Activated CD8-positive, alpha-beta T cell treated with anti-CD3 and anti-CD28 coated beads, Interleukin-2, amount 10 ng/mL, durations not matched to agents 7 days and 5 days (primary cell): ENCODE data around the gene LGALS9B. TPM values are rescaled to one million over a fixed set of nuclear protein-coding genes. Genes with fewer than 3 reads are reported as not detected.
"Not testable (repeated sequence)": the region's sequence is repeated elsewhere in the genome, so short reads cannot be mapped to it uniquely, and the experiment has no call there.

Source experiments
- ATAC-seq: fragments of 150-1000 bp; cut with Tn5 transposase; one replicate; pipeline ENCODE4 v1.10.0; 2021; ENCODE audit warnings: moderate library complexity
- CTCF ChIA-PET: fragments of 350-600 bp; sonication (Branson Sonifier 250); formaldehyde crosslinking; loops from one replicate; lab custom pipeline; 2021; ENCODE audit warnings: antibody characterized with exemption; lab: Charles Lee
- POLR2A ChIA-PET: fragments of 350-600 bp; sonication (Branson Sonifier 250); formaldehyde crosslinking; loops from one replicate; lab custom pipeline; 2021; ENCODE audit warnings: antibody characterized with exemption; lab: Charles Lee
- DNase-seq: peaks from one replicate; pipeline ENCODE4 v3.0.0-alpha.2; 2020
- H3K27ac Mint-ChIP-seq: one replicate; pipeline ENCODE4 v1.8.0; 2021; ENCODE audit warnings: mild to moderate bottlenecking, mixed read lengths
- H3K27me3 Mint-ChIP-seq: one replicate; pipeline ENCODE4 v1.8.0; 2021; ENCODE audit warnings: low read depth, mixed read lengths
- H3K36me3 Mint-ChIP-seq: one replicate; pipeline ENCODE4 v1.8.0; 2021; ENCODE audit warnings: low read depth, mixed read lengths
- H3K4me1 Mint-ChIP-seq: one replicate; pipeline ENCODE4 v1.8.0; 2021; ENCODE audit warnings: low read depth, mixed read lengths
- H3K4me3 Mint-ChIP-seq: one replicate; pipeline ENCODE4 v1.8.0; 2021; ENCODE audit warnings: mild to moderate bottlenecking, mixed read lengths
- H3K9me3 Mint-ChIP-seq: one replicate; pipeline ENCODE4 v1.8.0; 2022; ENCODE audit warnings: mixed read lengths; ENCODE audit not compliant: insufficient read depth
- total RNA-seq, 2 experiments: library from RNA; stranded (reverse); gene quantifications; one replicate each; pipeline ENCODE4 v1.2.3, GENCODE V29; 2021

The LGALS9B gene
- under 1 TPM; 0.45 to 0.47 TPM for total RNA-seq

GRCh38 chr17:20467447-20467846, at the start of gene LGALS9B:
LGALS9B (minus strand) TSS chr17:20467539; CDS start chr17:20467470, 69 bp downstream.
- peak within 1 kb of the TSS; percentile 64 for H3K27ac Mint-ChIP-seq
- DNase-seq, H3K36me3 Mint-ChIP-seq, H3K4me1 Mint-ChIP-seq, CTCF ChIA-PET, H3K4me3 Mint-ChIP-seq, POLR2A ChIA-PET, H3K27me3 Mint-ChIP-seq, H3K9me3 Mint-ChIP-seq: not testable (repeated sequence)
- peak; percentile 67 for ATAC-seq

- DNase-seq, H3K27ac Mint-ChIP-seq, H3K36me3 Mint-ChIP-seq, H3K9me3 Mint-ChIP-seq, H3K4me3 Mint-ChIP-seq, ATAC-seq, H3K4me1 Mint-ChIP-seq, POLR2A ChIA-PET, H3K27me3 Mint-ChIP-seq, CTCF ChIA-PET: not testable (repeated sequence)
These were observed 49.6 kb upstream of the LGALS9B start for GRCh38 chr17:20516986-20517385.

- H3K27me3 Mint-ChIP-seq, ATAC-seq, H3K9me3 Mint-ChIP-seq: not testable (repeated sequence)
These were observed 47.8 kb upstream of the LGALS9B start for GRCh38 chr17:20515099-20515498.

GRCh38 chr17:20513539-20513938, 46.2 kb upstream of the LGALS9B start:
- ATAC-seq, CTCF ChIA-PET, H3K27ac Mint-ChIP-seq, H3K9me3 Mint-ChIP-seq, H3K27me3 Mint-ChIP-seq, POLR2A ChIA-PET, H3K36me3 Mint-ChIP-seq, H3K4me3 Mint-ChIP-seq, H3K4me1 Mint-ChIP-seq, DNase-seq: not testable (repeated sequence)

More at GRCh38 chr17:20515099-20515498, 47.8 kb upstream of the LGALS9B start:
- H3K36me3 Mint-ChIP-seq, DNase-seq, H3K27ac Mint-ChIP-seq, H3K4me1 Mint-ChIP-seq, POLR2A ChIA-PET, CTCF ChIA-PET, H3K4me3 Mint-ChIP-seq: not testable (repeated sequence)

GRCh38 chr17:20512378-20512777, 45.0 kb upstream of the LGALS9B start:
- H3K4me1 Mint-ChIP-seq, H3K27ac Mint-ChIP-seq, POLR2A ChIA-PET, H3K36me3 Mint-ChIP-seq, DNase-seq, H3K4me3 Mint-ChIP-seq, H3K27me3 Mint-ChIP-seq, CTCF ChIA-PET, ATAC-seq, H3K9me3 Mint-ChIP-seq: not testable (repeated sequence)

- H3K36me3 Mint-ChIP-seq, POLR2A ChIA-PET, H3K9me3 Mint-ChIP-seq, H3K4me1 Mint-ChIP-seq, H3K4me3 Mint-ChIP-seq, H3K27me3 Mint-ChIP-seq, H3K27ac Mint-ChIP-seq, CTCF ChIA-PET, ATAC-seq, DNase-seq: not testable (repeated sequence)
These were observed 44.4 kb upstream of the LGALS9B start for GRCh38 chr17:20511778-20512177.

GRCh38 chr17:20505333-20505732, 38.0 kb upstream of the LGALS9B start:
- CTCF ChIA-PET, H3K4me3 Mint-ChIP-seq, DNase-seq, ATAC-seq, H3K27ac Mint-ChIP-seq, H3K9me3 Mint-ChIP-seq, H3K27me3 Mint-ChIP-seq, POLR2A ChIA-PET, H3K36me3 Mint-ChIP-seq, H3K4me1 Mint-ChIP-seq: not testable (repeated sequence)

- H3K27ac Mint-ChIP-seq, H3K4me1 Mint-ChIP-seq, DNase-seq, ATAC-seq, CTCF ChIA-PET, H3K4me3 Mint-ChIP-seq, H3K27me3 Mint-ChIP-seq, POLR2A ChIA-PET, H3K36me3 Mint-ChIP-seq, H3K9me3 Mint-ChIP-seq: not testable (repeated sequence)
These were observed 37.2 kb upstream of the LGALS9B start for GRCh38 chr17:20504388-20505066.

GRCh38 chr17:20501896-20502295, 34.6 kb upstream of the LGALS9B start:
- H3K36me3 Mint-ChIP-seq, CTCF ChIA-PET, H3K4me3 Mint-ChIP-seq, H3K27ac Mint-ChIP-seq, DNase-seq, H3K4me1 Mint-ChIP-seq, H3K27me3 Mint-ChIP-seq, POLR2A ChIA-PET, H3K9me3 Mint-ChIP-seq, ATAC-seq: not testable (repeated sequence)

GRCh38 chr17:20500346-20500745, 33.0 kb upstream of the LGALS9B start:
- H3K27ac Mint-ChIP-seq, H3K9me3 Mint-ChIP-seq, H3K4me3 Mint-ChIP-seq, DNase-seq, H3K4me1 Mint-ChIP-seq, CTCF ChIA-PET, H3K27me3 Mint-ChIP-seq, H3K36me3 Mint-ChIP-seq, ATAC-seq, POLR2A ChIA-PET: not testable (repeated sequence)

- H3K27me3 Mint-ChIP-seq, POLR2A ChIA-PET, ATAC-seq, H3K36me3 Mint-ChIP-seq, CTCF ChIA-PET, H3K9me3 Mint-ChIP-seq, H3K27ac Mint-ChIP-seq, DNase-seq, H3K4me1 Mint-ChIP-seq, H3K4me3 Mint-ChIP-seq: not testable (repeated sequence)
These were observed 28.1 kb upstream of the LGALS9B start for GRCh38 chr17:20495420-20495819.

GRCh38 chr17:20494735-20495134, 27.4 kb upstream of the LGALS9B start:
- H3K27ac Mint-ChIP-seq, H3K4me1 Mint-ChIP-seq, DNase-seq, POLR2A ChIA-PET, CTCF ChIA-PET, H3K4me3 Mint-ChIP-seq, ATAC-seq, H3K9me3 Mint-ChIP-seq, H3K27me3 Mint-ChIP-seq, H3K36me3 Mint-ChIP-seq: not testable (repeated sequence)

- H3K27ac Mint-ChIP-seq, H3K9me3 Mint-ChIP-seq, ATAC-seq, POLR2A ChIA-PET, DNase-seq, H3K36me3 Mint-ChIP-seq, H3K4me1 Mint-ChIP-seq, H3K27me3 Mint-ChIP-seq, H3K4me3 Mint-ChIP-seq, CTCF ChIA-PET: not testable (repeated sequence)
These were observed 26.8 kb upstream of the LGALS9B start for GRCh38 chr17:20494147-20494546.
